ENCODE measurements around the gene ARMC9.

- no peak for TF ChIP-seq CTCF (IDR thresholded peaks at IDR 0.05)
- TF ChIP-seq POLR2AphosphoS5 (IDR thresholded peaks at IDR 0.05; ENCODE audit: low read depth, low read length): no peak
- TF ChIP-seq TCF7L2 (IDR thresholded peaks at IDR 0.05; ENCODE audit: low read depth, low read length): no peak
- TF ChIP-seq REST (IDR thresholded peaks at IDR 0.05; ENCODE audit: insufficient read depth in 1 of 2, low read depth in 2 of 2, low read length in 1 of 2): no peak
- TF ChIP-seq SIN3A (IDR thresholded peaks at IDR 0.05; ENCODE audit: borderline replicate concordance, insufficient read depth, low read depth, low read length): no peak
Measured at GRCh38 chr2:231392431-231393148, 194.2 kb downstream of the ARMC9 start.
